GM23338 (cell line): ENCODE measurements around the gene VMAC. TPM values are rescaled to one million over a fixed set of nuclear protein-coding genes. Genes with fewer than 3 reads are reported as not detected.
A peak's percentile ranks its signal among the peaks of the same experiment; 100 is the strongest.

Source experiments
- ATAC-seq: fragments of 200-7000 bp; cut with Tn5 transposase; 3 replicates; pipeline ENCODE4 v1.9.1; 2020
- DNase-seq: peaks from one replicate; pipeline ENCODE4 v3.0.0-alpha.2; 2015; ENCODE audit warnings: low spot score
- H2AFZ ChIP-seq: fragments of 200-600 bp; sonication (generic); 2 replicates; pipeline ENCODE4 v1.8.0; 2016; ENCODE audit warnings: antibody characterized with exemption, mild to moderate bottlenecking, moderate library complexity
- H3F3A ChIP-seq: fragments of 200-600 bp; sonication (generic); replicated peaks from 2 replicates; pipeline ENCODE4 v1.8.0; 2017; ENCODE audit warnings: antibody characterized with exemption, mixed run types, low read depth
- H3K27ac ChIP-seq: fragments of 200-600 bp; sonication (generic); 2 replicates; pipeline ENCODE4 v1.6.1; 2016; ENCODE audit warnings: low read depth
- H3K27me3 ChIP-seq: fragments of 200-600 bp; sonication (generic); 2 replicates; pipeline ENCODE4 v1.8.0; 2016; ENCODE audit warnings: mild to moderate bottlenecking, mixed run types, moderate library complexity; ENCODE audit not compliant: insufficient read depth
- H3K36me3 ChIP-seq: fragments of 200-600 bp; sonication (generic); 2 replicates; pipeline ENCODE4 v1.8.0; 2016; ENCODE audit warnings: mild to moderate bottlenecking; ENCODE audit not compliant: insufficient read depth
- H3K4me1 ChIP-seq: fragments of 200-600 bp; sonication (generic); 2 replicates; pipeline ENCODE4 v1.8.0; 2016; ENCODE audit warnings: mild to moderate bottlenecking, moderate library complexity; ENCODE audit not compliant: insufficient read depth
- H3K4me2 ChIP-seq: fragments of 200-600 bp; sonication (generic); 2 replicates; pipeline ENCODE4 v1.7.1; 2017; ENCODE audit warnings: mixed run types
- H3K4me3 ChIP-seq: fragments of 200-600 bp; sonication (generic); 2 replicates; pipeline ENCODE4 v1.6.1; 2016; ENCODE audit warnings: mixed run types
- H3K79me2 ChIP-seq: fragments of 200-600 bp; sonication (generic); replicated peaks from 2 replicates; pipeline ENCODE4 v1.8.0; 2017; ENCODE audit warnings: mild to moderate bottlenecking; ENCODE audit not compliant: insufficient read depth
- H3K9me2 ChIP-seq: fragments of 200-600 bp; sonication (generic); 2 replicates; pipeline ENCODE4 v1.8.0; 2017; ENCODE audit not compliant: insufficient read depth
- H4K20me1 ChIP-seq: fragments of 200-600 bp; sonication (generic); replicated peaks from 2 replicates; pipeline ENCODE4 v1.8.0; 2017; ENCODE audit warnings: mild to moderate bottlenecking; ENCODE audit not compliant: insufficient read depth
- H3K27ac Mint-ChIP-seq: 2 replicates; pipeline ENCODE4 v1.8.0; 2020; ENCODE audit warnings: inconsistent platforms, mild to moderate bottlenecking, moderate library complexity, mixed read lengths
- H3K27me3 Mint-ChIP-seq: 3 replicates; pipeline ENCODE4 v1.8.0; 2022; ENCODE audit warnings: low read depth, mild to moderate bottlenecking, moderate library complexity, mixed read lengths, inconsistent platforms; ENCODE audit not compliant: insufficient read depth, poor library complexity
- H3K36me3 Mint-ChIP-seq: 3 replicates; pipeline ENCODE4 v1.8.0; 2021; ENCODE audit warnings: low read depth, mild to moderate bottlenecking, inconsistent platforms, moderate library complexity, mixed read lengths
- H3K4me1 Mint-ChIP-seq: 3 replicates; pipeline ENCODE4 v1.8.0; 2020; ENCODE audit warnings: mild to moderate bottlenecking, inconsistent platforms, mixed read lengths
- H3K4me3 Mint-ChIP-seq: 3 replicates; pipeline ENCODE4 v1.8.0; 2021; ENCODE audit warnings: moderate library complexity, mild to moderate bottlenecking, inconsistent platforms, mixed read lengths
- H3K9me3 Mint-ChIP-seq: 3 replicates; pipeline ENCODE4 v1.8.0; 2020; ENCODE audit warnings: moderate library complexity, mild to moderate bottlenecking, inconsistent platforms, mixed read lengths
- CREB1 ChIP-seq: fragments of 250-450 bp; sonication (Bioruptor Pico); IDR thresholded peaks from 2 replicates; pipeline ENCODE4 v1.5.0; 2020; ENCODE audit warnings: low read depth, mild to moderate bottlenecking, moderate library complexity
- EZH2 ChIP-seq: fragments of 200-600 bp; sonication (generic); IDR thresholded peaks from one replicate; pipeline ENCODE4 v1.8.0; 2017; ENCODE audit warnings: antibody characterized with exemption, mild to moderate bottlenecking, low read depth; ENCODE audit not compliant: unreplicated experiment
- EZH2phosphoT487 ChIP-seq: fragments of 200-600 bp; sonication (generic); IDR thresholded peaks from one replicate; pipeline ENCODE4 v1.8.1; 2018; ENCODE audit warnings: antibody characterized with exemption; ENCODE audit not compliant: unreplicated experiment
- JUNB ChIP-seq: IDR thresholded peaks from one replicate; pipeline ENCODE4 v1.6.1; 2016; ENCODE audit warnings: antibody characterized with exemption; ENCODE audit not compliant: unreplicated experiment
- NANOG ChIP-seq: IDR thresholded peaks from 2 replicates; pipeline ENCODE4 v1.6.1; 2016; ENCODE audit warnings: antibody characterized with exemption, borderline replicate concordance
- POLR2AphosphoS5 ChIP-seq: IDR thresholded peaks from 2 replicates; pipeline ENCODE4 v1.6.1; 2016; ENCODE audit warnings: antibody characterized with exemption, low read depth
- STAT1 ChIP-seq: IDR thresholded peaks from one replicate; pipeline ENCODE4 v1.6.1; 2016; ENCODE audit warnings: antibody characterized with exemption; ENCODE audit not compliant: unreplicated experiment
- ZNF331 ChIP-seq: fragments of 250-450 bp; sonication (Bioruptor Pico); IDR thresholded peaks from 2 replicates; pipeline ENCODE4 v1.5.0; 2020; ENCODE audit warnings: low read depth, mild to moderate bottlenecking, moderate library complexity
- polyA plus RNA-seq: library from polyadenylated mRNA; unstranded; fragments of >200 nt; fragmentation: Nextera tagmentation; extraction: Ambion mirVana; gene quantifications from 2 replicates; pipeline ENCODE4 v1.2.1, GENCODE V29; 2016
- total RNA-seq: library from RNA; depleted of rRNA; stranded (reverse); fragments of >200 nt; shearing (Covaris generic); gene quantifications from 2 replicates; pipeline ENCODE4 v1.2.3, GENCODE V29; 2014
- TF ChIP-seq, protein P1 (sequence below): IDR thresholded peaks from one replicate; pipeline ENCODE4 v1.6.1; 2018; ENCODE audit warnings: antibody characterized with exemption; ENCODE audit not compliant: unreplicated experiment
- TF ChIP-seq, protein P2 (sequence below): fragments of 250-450 bp; sonication (Bioruptor Pico); IDR thresholded peaks from 2 replicates; pipeline ENCODE4 v1.5.0; 2020; ENCODE audit warnings: mild to moderate bottlenecking, moderate library complexity
- TF ChIP-seq, protein P3 (sequence below): IDR thresholded peaks from 2 replicates; pipeline ENCODE4 v1.6.1; 2016; ENCODE audit warnings: antibody characterized with exemption

VMAC gene
- total and polyA plus RNA-seq, 2 experiments from 2014 or later, result 0.79 to 3.7 TPM

DNA sequence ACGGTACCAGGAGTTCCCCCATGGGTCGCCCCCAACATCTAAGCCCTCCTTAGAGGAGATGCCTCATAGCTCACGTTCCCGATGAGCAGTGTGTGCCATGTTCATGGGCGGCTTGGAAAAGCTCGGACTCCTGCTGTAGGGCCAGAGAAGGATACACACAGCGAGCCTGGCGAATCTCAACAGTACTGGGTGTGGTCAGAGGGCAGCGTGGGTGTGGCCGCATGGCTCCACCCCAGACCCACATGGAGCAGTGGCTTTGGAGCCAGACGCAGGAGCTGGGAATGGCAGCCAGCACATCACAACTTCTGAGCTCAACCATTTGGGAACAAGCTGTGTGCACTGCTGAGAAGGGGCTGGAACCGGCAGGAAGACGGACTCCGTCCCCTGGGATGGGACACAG lies 25.0 kb downstream of the VMAC start:
- no peaks in the 10 kb centered on the region for H3K4me1 Mint-ChIP-seq
- H3K27ac Mint-ChIP-seq, result no peak overlapping the region
- DNase-seq, result no peak
- Histone ChIP-seq H3K4me3 (no peak overlapping the region), H3K79me2 (peaks cover 4% of the 10 kb centered on the region; the same call in 1 of the 2 replicates), H3K4me2 (no peak overlapping the region), H3F3A (0 out of 2 replicates have a peak, but pooled peaks cover 3% of the 10 kb centered on the region), H2AFZ (no peak overlapping the region), H3K27ac (no peak overlapping the region), H3K4me1 (no peaks in the 10 kb centered on the region), H4K20me1 (peaks cover 7% of the 10 kb centered on the region; the same call in 1 of the 2 replicates), H3K36me3 (0 out of 2 replicates have a peak, but pooled peaks cover 18% of the 10 kb centered on the region), H3K9me2 (no peaks in the 10 kb centered on the region), H3K27me3 (no peaks in the 10 kb centered on the region)
- H3K9me3 Mint-ChIP-seq, result no peaks in the 10 kb centered on the region
- H3K27me3 Mint-ChIP-seq, result peaks cover 9% of the 10 kb centered on the region
- peak; percentile 78 for ATAC-seq
- no peak overlapping the region for H3K4me3 Mint-ChIP-seq
- peaks cover 69% of the 10 kb centered on the region for H3K36me3 Mint-ChIP-seq
- no peak for TF ChIP-seq ZNF331 (CRISPR knock-in tag)

- Mint-ChIP-seq H3K4me1 (no peaks in the 10 kb centered on the region), H3K36me3 (peaks cover 64% of the 10 kb centered on the region), H3K27ac (no peak overlapping the region), H3K4me3 (no peak overlapping the region), H3K27me3 (peaks cover 9% of the 10 kb centered on the region), H3K9me3 (no peaks in the 10 kb centered on the region)
- Histone ChIP-seq H2AFZ (no peak overlapping the region), H3K4me1 (no peaks in the 10 kb centered on the region), H3K9me2 (no peaks in the 10 kb centered on the region), H4K20me1 (peaks cover 11% of the 10 kb centered on the region; the same call in 1 of the 2 replicates), H3K27ac (no peak overlapping the region), H3K36me3 (0 out of 2 replicates have a peak, but pooled peaks cover 7% of the 10 kb centered on the region), H3K79me2 (peaks cover 10% of the 10 kb centered on the region; the same call in 1 of the 2 replicates), H3K27me3 (no peaks in the 10 kb centered on the region), H3F3A (0 out of 2 replicates have a peak, but pooled peaks cover 3% of the 10 kb centered on the region), H3K4me3 (no peak overlapping the region), H3K4me2 (no peak overlapping the region)
- no peak for DNase-seq
- no peak for ATAC-seq
- no peak for TF ChIP-seq STAT1
- TF ChIP-seq, protein P1, sequence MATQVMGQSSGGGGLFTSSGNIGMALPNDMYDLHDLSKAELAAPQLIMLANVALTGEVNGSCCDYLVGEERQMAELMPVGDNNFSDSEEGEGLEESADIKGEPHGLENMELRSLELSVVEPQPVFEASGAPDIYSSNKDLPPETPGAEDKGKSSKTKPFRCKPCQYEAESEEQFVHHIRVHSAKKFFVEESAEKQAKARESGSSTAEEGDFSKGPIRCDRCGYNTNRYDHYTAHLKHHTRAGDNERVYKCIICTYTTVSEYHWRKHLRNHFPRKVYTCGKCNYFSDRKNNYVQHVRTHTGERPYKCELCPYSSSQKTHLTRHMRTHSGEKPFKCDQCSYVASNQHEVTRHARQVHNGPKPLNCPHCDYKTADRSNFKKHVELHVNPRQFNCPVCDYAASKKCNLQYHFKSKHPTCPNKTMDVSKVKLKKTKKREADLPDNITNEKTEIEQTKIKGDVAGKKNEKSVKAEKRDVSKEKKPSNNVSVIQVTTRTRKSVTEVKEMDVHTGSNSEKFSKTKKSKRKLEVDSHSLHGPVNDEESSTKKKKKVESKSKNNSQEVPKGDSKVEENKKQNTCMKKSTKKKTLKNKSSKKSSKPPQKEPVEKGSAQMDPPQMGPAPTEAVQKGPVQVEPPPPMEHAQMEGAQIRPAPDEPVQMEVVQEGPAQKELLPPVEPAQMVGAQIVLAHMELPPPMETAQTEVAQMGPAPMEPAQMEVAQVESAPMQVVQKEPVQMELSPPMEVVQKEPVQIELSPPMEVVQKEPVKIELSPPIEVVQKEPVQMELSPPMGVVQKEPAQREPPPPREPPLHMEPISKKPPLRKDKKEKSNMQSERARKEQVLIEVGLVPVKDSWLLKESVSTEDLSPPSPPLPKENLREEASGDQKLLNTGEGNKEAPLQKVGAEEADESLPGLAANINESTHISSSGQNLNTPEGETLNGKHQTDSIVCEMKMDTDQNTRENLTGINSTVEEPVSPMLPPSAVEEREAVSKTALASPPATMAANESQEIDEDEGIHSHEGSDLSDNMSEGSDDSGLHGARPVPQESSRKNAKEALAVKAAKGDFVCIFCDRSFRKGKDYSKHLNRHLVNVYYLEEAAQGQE, result no peak
- TF ChIP-seq, protein P2, sequence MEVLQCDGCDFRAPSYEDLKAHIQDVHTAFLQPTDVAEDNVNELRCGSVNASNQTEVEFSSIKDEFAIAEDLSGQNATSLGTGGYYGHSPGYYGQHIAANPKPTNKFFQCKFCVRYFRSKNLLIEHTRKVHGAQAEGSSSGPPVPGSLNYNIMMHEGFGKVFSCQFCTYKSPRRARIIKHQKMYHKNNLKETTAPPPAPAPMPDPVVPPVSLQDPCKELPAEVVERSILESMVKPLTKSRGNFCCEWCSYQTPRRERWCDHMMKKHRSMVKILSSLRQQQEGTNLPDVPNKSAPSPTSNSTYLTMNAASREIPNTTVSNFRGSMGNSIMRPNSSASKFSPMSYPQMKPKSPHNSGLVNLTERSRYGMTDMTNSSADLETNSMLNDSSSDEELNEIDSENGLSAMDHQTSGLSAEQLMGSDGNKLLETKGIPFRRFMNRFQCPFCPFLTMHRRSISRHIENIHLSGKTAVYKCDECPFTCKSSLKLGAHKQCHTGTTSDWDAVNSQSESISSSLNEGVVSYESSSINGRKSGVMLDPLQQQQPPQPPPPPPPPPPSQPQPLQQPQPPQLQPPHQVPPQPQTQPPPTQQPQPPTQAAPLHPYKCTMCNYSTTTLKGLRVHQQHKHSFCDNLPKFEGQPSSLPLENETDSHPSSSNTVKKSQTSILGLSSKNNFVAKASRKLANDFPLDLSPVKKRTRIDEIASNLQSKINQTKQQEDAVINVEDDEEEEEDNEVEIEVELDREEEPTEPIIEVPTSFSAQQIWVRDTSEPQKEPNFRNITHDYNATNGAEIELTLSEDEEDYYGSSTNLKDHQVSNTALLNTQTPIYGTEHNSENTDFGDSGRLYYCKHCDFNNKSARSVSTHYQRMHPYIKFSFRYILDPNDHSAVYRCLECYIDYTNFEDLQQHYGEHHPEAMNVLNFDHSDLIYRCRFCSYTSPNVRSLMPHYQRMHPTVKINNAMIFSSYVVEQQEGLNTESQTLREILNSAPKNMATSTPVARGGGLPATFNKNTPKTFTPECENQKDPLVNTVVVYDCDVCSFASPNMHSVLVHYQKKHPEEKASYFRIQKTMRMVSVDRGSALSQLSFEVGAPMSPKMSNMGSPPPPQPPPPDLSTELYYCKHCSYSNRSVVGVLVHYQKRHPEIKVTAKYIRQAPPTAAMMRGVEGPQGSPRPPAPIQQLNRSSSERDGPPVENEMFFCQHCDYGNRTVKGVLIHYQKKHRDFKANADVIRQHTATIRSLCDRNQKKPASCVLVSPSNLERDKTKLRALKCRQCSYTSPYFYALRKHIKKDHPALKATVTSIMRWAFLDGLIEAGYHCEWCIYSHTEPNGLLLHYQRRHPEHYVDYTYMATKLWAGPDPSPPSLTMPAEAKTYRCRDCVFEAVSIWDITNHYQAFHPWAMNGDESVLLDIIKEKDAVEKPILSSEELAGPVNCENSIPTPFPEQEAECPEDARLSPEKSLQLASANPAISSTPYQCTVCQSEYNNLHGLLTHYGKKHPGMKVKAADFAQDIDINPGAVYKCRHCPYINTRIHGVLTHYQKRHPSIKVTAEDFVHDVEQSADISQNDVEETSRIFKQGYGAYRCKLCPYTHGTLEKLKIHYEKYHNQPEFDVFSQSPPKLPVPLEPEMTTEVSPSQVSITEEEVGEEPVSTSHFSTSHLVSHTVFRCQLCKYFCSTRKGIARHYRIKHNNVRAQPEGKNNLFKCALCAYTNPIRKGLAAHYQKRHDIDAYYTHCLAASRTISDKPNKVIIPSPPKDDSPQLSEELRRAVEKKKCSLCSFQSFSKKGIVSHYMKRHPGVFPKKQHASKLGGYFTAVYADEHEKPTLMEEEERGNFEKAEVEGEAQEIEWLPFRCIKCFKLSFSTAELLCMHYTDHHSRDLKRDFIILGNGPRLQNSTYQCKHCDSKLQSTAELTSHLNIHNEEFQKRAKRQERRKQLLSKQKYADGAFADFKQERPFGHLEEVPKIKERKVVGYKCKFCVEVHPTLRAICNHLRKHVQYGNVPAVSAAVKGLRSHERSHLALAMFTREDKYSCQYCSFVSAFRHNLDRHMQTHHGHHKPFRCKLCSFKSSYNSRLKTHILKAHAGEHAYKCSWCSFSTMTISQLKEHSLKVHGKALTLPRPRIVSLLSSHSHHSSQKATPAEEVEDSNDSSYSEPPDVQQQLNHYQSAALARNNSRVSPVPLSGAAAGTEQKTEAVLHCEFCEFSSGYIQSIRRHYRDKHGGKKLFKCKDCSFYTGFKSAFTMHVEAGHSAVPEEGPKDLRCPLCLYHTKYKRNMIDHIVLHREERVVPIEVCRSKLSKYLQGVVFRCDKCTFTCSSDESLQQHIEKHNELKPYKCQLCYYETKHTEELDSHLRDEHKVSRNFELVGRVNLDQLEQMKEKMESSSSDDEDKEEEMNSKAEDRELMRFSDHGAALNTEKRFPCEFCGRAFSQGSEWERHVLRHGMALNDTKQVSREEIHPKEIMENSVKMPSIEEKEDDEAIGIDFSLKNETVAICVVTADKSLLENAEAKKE, result no peak
- no peak for TF ChIP-seq JUNB
- TF ChIP-seq ZNF331 (CRISPR knock-in tag), result no peak
- no peak for TF ChIP-seq EZH2phosphoT487
- no peak for TF ChIP-seq CREB1 (CRISPR knock-in tag)
- TF ChIP-seq, protein P3, sequence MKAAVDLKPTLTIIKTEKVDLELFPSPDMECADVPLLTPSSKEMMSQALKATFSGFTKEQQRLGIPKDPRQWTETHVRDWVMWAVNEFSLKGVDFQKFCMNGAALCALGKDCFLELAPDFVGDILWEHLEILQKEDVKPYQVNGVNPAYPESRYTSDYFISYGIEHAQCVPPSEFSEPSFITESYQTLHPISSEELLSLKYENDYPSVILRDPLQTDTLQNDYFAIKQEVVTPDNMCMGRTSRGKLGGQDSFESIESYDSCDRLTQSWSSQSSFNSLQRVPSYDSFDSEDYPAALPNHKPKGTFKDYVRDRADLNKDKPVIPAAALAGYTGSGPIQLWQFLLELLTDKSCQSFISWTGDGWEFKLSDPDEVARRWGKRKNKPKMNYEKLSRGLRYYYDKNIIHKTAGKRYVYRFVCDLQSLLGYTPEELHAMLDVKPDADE, result no peak
- TF ChIP-seq EZH2, result no peak
- TF ChIP-seq POLR2AphosphoS5, result no peak
- TF ChIP-seq NANOG, result no peak
These were observed 26.6 kb downstream of the VMAC start for GRCh38 chr19:5931251-5931650.
